Activated CD4-positive, alpha-beta memory T cell treated with anti-CD3 and anti-CD28 coated beads for 36 hours (primary cell): ENCODE measurements around the gene NINL. TPM values are rescaled to one million over a fixed set of nuclear protein-coding genes. Genes with fewer than 3 reads are reported as not detected.
A peak's percentile ranks its signal among the peaks of the same experiment; 100 is the strongest.
"Not testable (repeated sequence)": the region's sequence is repeated elsewhere in the genome, so short reads cannot be mapped to it uniquely, and the experiment has no call there.

ENCODE experiments used
- CTCF ChIA-PET: fragments of 350-600 bp; sonication (Branson Sonifier 250); formaldehyde crosslinking; loops from one replicate; lab custom pipeline; 2021; ENCODE audit warnings: antibody characterized with exemption, inconsistent platforms; lab: Charles Lee
- POLR2A ChIA-PET: fragments of 350-600 bp; sonication (Branson Sonifier 250); formaldehyde crosslinking; loops from one replicate; lab custom pipeline; 2021; ENCODE audit warnings: antibody characterized with exemption; lab: Charles Lee
- DNase-seq: peaks from one replicate; pipeline ENCODE4 v3.0.0-alpha.2; 2020
- H3K27ac Mint-ChIP-seq: one replicate; pipeline ENCODE4 v1.8.0; 2021; ENCODE audit warnings: mixed read lengths
- H3K27me3 Mint-ChIP-seq: one replicate; pipeline ENCODE4 v1.8.0; 2021; ENCODE audit warnings: mixed read lengths
- H3K36me3 Mint-ChIP-seq: one replicate; pipeline ENCODE4 v1.8.0; 2021; ENCODE audit warnings: mixed read lengths
- H3K4me1 Mint-ChIP-seq: one replicate; pipeline ENCODE4 v1.8.0; 2021; ENCODE audit warnings: low read depth, mixed read lengths
- H3K4me3 Mint-ChIP-seq: one replicate; pipeline ENCODE4 v1.8.0; 2021; ENCODE audit warnings: mild to moderate bottlenecking, mixed read lengths
- H3K9me3 Mint-ChIP-seq: one replicate; pipeline ENCODE4 v1.8.0; 2021; ENCODE audit warnings: mixed read lengths
- intact Hi-C: fragments of 100-400 bp; cut with micrococcal nuclease; formaldehyde crosslinking; loops from one replicate; pipeline ENCODE4 v1.15.1; 2023
- total RNA-seq, 2 experiments: library from RNA; stranded (reverse); gene quantifications; one replicate each; pipeline ENCODE4 v1.2.3, GENCODE V29; 2021

Gene NINL
- total RNA-seq, 2 experiments from 2014 or later: 2.7 to 3.9 TPM

GRCh38 chr20:25619514-25619913 lies 34.2 kb upstream of the NINL start:
- no peak overlapping the region for H3K27ac Mint-ChIP-seq
- no peaks in the 10 kb centered on the region for H3K27me3 Mint-ChIP-seq
- peaks cover 16% of the 10 kb centered on the region for H3K4me1 Mint-ChIP-seq
- H3K4me3 Mint-ChIP-seq: no peak overlapping the region
- ChIA-PET CTCF (no interaction called here), POLR2A (no interaction called here)
- intact Hi-C loops: no loop called here
- no peak for DNase-seq
- no peaks in the 10 kb centered on the region for H3K9me3 Mint-ChIP-seq
- peaks cover 9% of the 10 kb centered on the region for H3K36me3 Mint-ChIP-seq

- no peaks in the 10 kb centered on the region for H3K9me3 Mint-ChIP-seq
- H3K4me3 Mint-ChIP-seq: no peak overlapping the region
- DNase-seq: no peak
- no peak overlapping the region for H3K27ac Mint-ChIP-seq
- peaks cover 8% of the 10 kb centered on the region for H3K36me3 Mint-ChIP-seq
- CTCF ChIA-PET: interaction anchor here (1.5 kb wide), 1 partner anchor 10 kb away, joined by 3 read pairs; no protein-coding TSS in a partner anchor
- POLR2A ChIA-PET: no interaction called here
- intact Hi-C loops: loop anchor here (2.0 kb wide), 1 partner anchor 14 kb away; no protein-coding TSS in a partner anchor
- no peaks in the 10 kb centered on the region for H3K4me1 Mint-ChIP-seq
- no peaks in the 10 kb centered on the region for H3K27me3 Mint-ChIP-seq
Measured at GRCh38 chr20:25608774-25609173, 23.4 kb upstream of the NINL start.

- no peak for DNase-seq
- CTCF ChIA-PET: no interaction called here
- Mint-ChIP-seq H3K36me3 (no peaks in the 10 kb centered on the region), H3K9me3 (no peaks in the 10 kb centered on the region), H3K4me3 (no peak overlapping the region), H3K27me3 (no peaks in the 10 kb centered on the region), H3K27ac (no peak overlapping the region), H3K4me1 (peaks cover 8% of the 10 kb centered on the region)
- intact Hi-C loops: no loop called here
- POLR2A ChIA-PET: no interaction called here
Measured at GRCh38 chr20:25606094-25606695, 20.9 kb upstream of the NINL start.

GRCh38 chr20:25605148-25605547 lies 19.8 kb upstream of the NINL start:
- POLR2A ChIA-PET: no interaction called here

GRCh38 chr20:25604611-25605010 lies 19.3 kb upstream of the NINL start:
- no peak overlapping the region for H3K27ac Mint-ChIP-seq
- no peak overlapping the region for H3K4me3 Mint-ChIP-seq
- ChIA-PET POLR2A (no interaction called here), CTCF (no interaction called here)
- H3K4me1 Mint-ChIP-seq: peaks cover 8% of the 10 kb centered on the region
- no peaks in the 10 kb centered on the region for H3K36me3 Mint-ChIP-seq
- no peaks in the 10 kb centered on the region for H3K9me3 Mint-ChIP-seq
- intact Hi-C loops: no loop called here
- H3K27me3 Mint-ChIP-seq: no peaks in the 10 kb centered on the region
- DNase-seq: no peak

More at GRCh38 chr20:25605148-25605547, 19.8 kb upstream of the NINL start:
- H3K4me3 Mint-ChIP-seq: no peak overlapping the region
- CTCF ChIA-PET: no interaction called here
- H3K36me3 Mint-ChIP-seq: no peaks in the 10 kb centered on the region
- DNase-seq: no peak
- intact Hi-C loops: no loop called here
- H3K9me3 Mint-ChIP-seq: no peaks in the 10 kb centered on the region
- H3K27me3 Mint-ChIP-seq: no peaks in the 10 kb centered on the region
- peaks cover 8% of the 10 kb centered on the region for H3K4me1 Mint-ChIP-seq
- H3K27ac Mint-ChIP-seq: no peak overlapping the region

- H3K9me3 Mint-ChIP-seq, H3K36me3 Mint-ChIP-seq, CTCF ChIA-PET, H3K4me1 Mint-ChIP-seq, H3K27ac Mint-ChIP-seq, POLR2A ChIA-PET, H3K27me3 Mint-ChIP-seq, H3K4me3 Mint-ChIP-seq: not testable (repeated sequence)
- intact Hi-C loops: loop anchor here (2.0 kb wide), 1 partner anchor 18 kb away; the partner anchor contains the start of gene NINL
- DNase-seq: peak; percentile 51
Measured at GRCh38 chr20:25602914-25603309, 17.6 kb upstream of the NINL start.

GRCh38 chr20:25602191-25602913 lies 17.0 kb upstream of the NINL start:
- CTCF ChIA-PET, H3K27ac Mint-ChIP-seq, POLR2A ChIA-PET, H3K4me3 Mint-ChIP-seq, H3K27me3 Mint-ChIP-seq, DNase-seq, H3K4me1 Mint-ChIP-seq, H3K9me3 Mint-ChIP-seq, H3K36me3 Mint-ChIP-seq: not testable (repeated sequence)
- intact Hi-C loops: loop anchor here (2.0 kb wide), 1 partner anchor 18 kb away; the partner anchor contains the start of gene NINL

GRCh38 chr20:25601659-25602058 lies 16.3 kb upstream of the NINL start:
- ChIA-PET POLR2A (no interaction called here), CTCF (no interaction called here)
- Mint-ChIP-seq H3K9me3 (no peaks in the 10 kb centered on the region), H3K4me3 (no peak overlapping the region), H3K36me3 (no peaks in the 10 kb centered on the region), H3K4me1 (peaks cover 8% of the 10 kb centered on the region), H3K27me3 (no peaks in the 10 kb centered on the region), H3K27ac (no peak overlapping the region)
- DNase-seq: no peak
- intact Hi-C loops: loop anchor here (2.0 kb wide), 1 partner anchor 17 kb away; the partner anchor contains the start of gene NINL

- ChIA-PET CTCF (no interaction called here), POLR2A (no interaction called here)
- H3K27ac Mint-ChIP-seq: no peak overlapping the region
- no peaks in the 10 kb centered on the region for H3K27me3 Mint-ChIP-seq
- H3K4me1 Mint-ChIP-seq: peaks cover 8% of the 10 kb centered on the region
- DNase-seq: no peak
- intact Hi-C loops: no loop called here
- H3K9me3 Mint-ChIP-seq: no peaks in the 10 kb centered on the region
- H3K4me3 Mint-ChIP-seq: no peak overlapping the region
- H3K36me3 Mint-ChIP-seq: no peaks in the 10 kb centered on the region
Measured at GRCh38 chr20:25600632-25601031, 15.3 kb upstream of the NINL start.

- no peak overlapping the region for H3K4me3 Mint-ChIP-seq
- H3K9me3 Mint-ChIP-seq: no peaks in the 10 kb centered on the region
- no peak for DNase-seq
- ChIA-PET CTCF (no interaction called here), POLR2A (no interaction called here)
- H3K27ac Mint-ChIP-seq: no peak overlapping the region
- intact Hi-C loops: no loop called here
- H3K4me1 Mint-ChIP-seq: no peaks in the 10 kb centered on the region
- peaks cover 2% of the 10 kb centered on the region for H3K27me3 Mint-ChIP-seq
- H3K36me3 Mint-ChIP-seq: no peaks in the 10 kb centered on the region
Measured at GRCh38 chr20:25592135-25592852, 7.0 kb upstream of the NINL start.

- H3K4me3 Mint-ChIP-seq, H3K27me3 Mint-ChIP-seq, DNase-seq, POLR2A ChIA-PET, H3K9me3 Mint-ChIP-seq, CTCF ChIA-PET, H3K27ac Mint-ChIP-seq, H3K4me1 Mint-ChIP-seq, intact Hi-C loops, H3K36me3 Mint-ChIP-seq: not testable (repeated sequence)
Measured at GRCh38 chr20:25590778-25591177, 5.4 kb upstream of the NINL start.

- intact Hi-C loops: no loop called here
- CTCF ChIA-PET: no interaction called here
Measured at GRCh38 chr20:25588491-25588890, 3.2 kb upstream of the NINL start.

More at GRCh38 chr20:25588491-25588890, 3.2 kb upstream of the NINL start:
- DNase-seq: no peak
- H3K27ac Mint-ChIP-seq: no peak overlapping the region
- POLR2A ChIA-PET: no interaction called here
- H3K4me3 Mint-ChIP-seq: no peak overlapping the region
- no peaks in the 10 kb centered on the region for H3K27me3 Mint-ChIP-seq
- H3K4me1 Mint-ChIP-seq: peaks cover 9% of the 10 kb centered on the region
- H3K36me3 Mint-ChIP-seq: no peaks in the 10 kb centered on the region
- H3K9me3 Mint-ChIP-seq: no peaks in the 10 kb centered on the region
